NCI-H1436 treated with DMSO at 0.1 percent for 48 hours (cell line): ENCODE measurements around the gene INS.

ENCODE experiments used
- DNase-seq: peaks from one replicate; lab custom pipeline; 2025; lab: John Stamatoyannopoulos, UW

The INS gene

GRCh38 chr11:2115308-2115707, 45.7 kb downstream of the INS start:
- DNase-seq, result no peak

- DNase-seq, result no peak
Measured at GRCh38 chr11:2114430-2115241, 46.4 kb downstream of the INS start.

GRCh38 chr11:2113776-2114175, 47.2 kb downstream of the INS start:
- no peak for DNase-seq

GRCh38 chr11:2110521-2110920, 50.5 kb downstream of the INS start:
- DNase-seq, result no peak
